ENCODE measurements around the gene AKNAD1.

The AKNAD1 gene

GRCh38 chr1:108767115-108767514 lies 89.8 kb downstream of the AKNAD1 start:
- TF ChIP-seq CTCF (IDR thresholded peaks at IDR 0.05) = no peak

More at GRCh38 chr1:108767115-108767514, 89.8 kb downstream of the AKNAD1 start:
- no peak for DNase-seq (ENCODE audit: low spot score)
- Histone ChIP-seq H3K27ac (no peak overlapping the region), H3K4me3 (no peak overlapping the region)

All from coronary artery (tissue), 2 donors.